ENCODE data around the gene FBXO17. TPM values are rescaled to one million over a fixed set of nuclear protein-coding genes. Genes with fewer than 3 reads are reported as not detected.
A peak's percentile ranks its signal among the peaks of the same experiment; 100 is the strongest.
"Not testable (repeated sequence)": the region's sequence is repeated elsewhere in the genome, so short reads cannot be mapped to it uniquely, and the experiment has no call there.

Gene FBXO17
- total RNA-seq, 1 donor: 22.9 TPM

DNA sequence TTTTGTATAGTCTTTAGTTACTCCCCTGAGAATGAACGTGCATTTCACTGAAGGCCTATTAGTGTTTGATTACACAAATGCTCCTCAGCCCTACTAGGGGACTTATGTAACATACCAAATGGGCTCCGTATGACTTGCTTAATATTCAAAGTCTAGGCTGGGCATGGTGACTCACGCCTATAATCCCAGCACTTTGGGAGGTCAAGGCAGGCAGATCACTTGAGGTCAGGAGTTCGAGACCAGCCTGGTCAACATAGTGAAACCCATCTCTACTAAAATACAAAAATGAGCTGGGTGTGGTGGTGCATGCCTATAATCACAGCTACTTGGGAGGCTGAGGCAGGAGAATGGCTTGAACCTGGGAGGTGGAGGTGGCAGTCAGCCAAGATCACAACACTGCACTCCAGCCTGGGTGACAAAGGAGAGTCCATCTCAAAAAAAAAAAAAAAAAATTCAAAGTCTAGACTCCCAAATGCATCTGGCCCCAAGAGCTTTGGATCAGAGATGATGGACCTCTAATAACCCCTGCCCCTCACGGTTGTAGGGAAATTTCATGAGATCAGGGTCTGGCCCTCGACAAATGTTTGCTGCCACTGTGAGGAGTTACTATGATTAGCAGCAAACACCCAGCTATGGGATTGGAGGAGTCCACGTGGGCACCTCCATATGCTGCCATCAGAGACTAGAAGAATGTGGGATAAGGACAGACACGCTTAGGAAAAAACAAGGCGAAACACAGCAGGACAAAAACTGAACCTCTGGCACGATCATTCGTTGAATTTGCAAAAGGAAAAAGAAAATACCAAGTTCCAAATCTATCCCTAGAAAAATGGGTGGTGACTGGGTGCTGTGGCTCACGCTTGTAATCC lies 4.6 kb downstream of the FBXO17 start:
- peak; percentile 9 for DNase-seq (ENCODE audit: low read depth)
- no peak overlapping the region for H3K4me3 ChIP-seq (ENCODE audit: low read depth, low read length)
- TF ChIP-seq, protein P1, sequence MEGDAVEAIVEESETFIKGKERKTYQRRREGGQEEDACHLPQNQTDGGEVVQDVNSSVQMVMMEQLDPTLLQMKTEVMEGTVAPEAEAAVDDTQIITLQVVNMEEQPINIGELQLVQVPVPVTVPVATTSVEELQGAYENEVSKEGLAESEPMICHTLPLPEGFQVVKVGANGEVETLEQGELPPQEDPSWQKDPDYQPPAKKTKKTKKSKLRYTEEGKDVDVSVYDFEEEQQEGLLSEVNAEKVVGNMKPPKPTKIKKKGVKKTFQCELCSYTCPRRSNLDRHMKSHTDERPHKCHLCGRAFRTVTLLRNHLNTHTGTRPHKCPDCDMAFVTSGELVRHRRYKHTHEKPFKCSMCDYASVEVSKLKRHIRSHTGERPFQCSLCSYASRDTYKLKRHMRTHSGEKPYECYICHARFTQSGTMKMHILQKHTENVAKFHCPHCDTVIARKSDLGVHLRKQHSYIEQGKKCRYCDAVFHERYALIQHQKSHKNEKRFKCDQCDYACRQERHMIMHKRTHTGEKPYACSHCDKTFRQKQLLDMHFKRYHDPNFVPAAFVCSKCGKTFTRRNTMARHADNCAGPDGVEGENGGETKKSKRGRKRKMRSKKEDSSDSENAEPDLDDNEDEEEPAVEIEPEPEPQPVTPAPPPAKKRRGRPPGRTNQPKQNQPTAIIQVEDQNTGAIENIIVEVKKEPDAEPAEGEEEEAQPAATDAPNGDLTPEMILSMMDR (IDR thresholded peaks at IDR 0.05; ENCODE audit: insufficient read depth, low read length): no peak

DNA sequence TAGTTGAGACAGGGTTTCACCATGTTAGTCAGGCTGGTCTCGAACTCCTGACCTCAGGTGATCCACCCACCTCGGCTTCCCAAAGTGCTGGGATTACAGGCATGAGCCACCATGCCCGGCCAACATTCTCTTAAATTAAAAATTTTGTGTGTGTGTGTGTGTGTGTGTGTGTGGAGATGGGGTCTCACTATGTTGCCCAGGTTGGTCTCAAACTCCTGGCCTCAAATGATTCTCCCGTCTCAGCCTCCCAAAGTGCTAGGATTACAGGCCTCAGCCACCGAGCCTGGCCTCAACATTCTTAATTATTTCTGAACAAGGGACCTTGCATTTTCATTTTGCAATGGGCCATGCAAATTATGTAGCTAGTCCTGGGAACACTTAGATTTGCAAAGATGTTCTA lies 9.4 kb downstream of the FBXO17 start:
- H3K4me3 ChIP-seq (ENCODE audit: low read depth, low read length); DNase-seq (ENCODE audit: low read depth): not testable (repeated sequence)

DNA sequence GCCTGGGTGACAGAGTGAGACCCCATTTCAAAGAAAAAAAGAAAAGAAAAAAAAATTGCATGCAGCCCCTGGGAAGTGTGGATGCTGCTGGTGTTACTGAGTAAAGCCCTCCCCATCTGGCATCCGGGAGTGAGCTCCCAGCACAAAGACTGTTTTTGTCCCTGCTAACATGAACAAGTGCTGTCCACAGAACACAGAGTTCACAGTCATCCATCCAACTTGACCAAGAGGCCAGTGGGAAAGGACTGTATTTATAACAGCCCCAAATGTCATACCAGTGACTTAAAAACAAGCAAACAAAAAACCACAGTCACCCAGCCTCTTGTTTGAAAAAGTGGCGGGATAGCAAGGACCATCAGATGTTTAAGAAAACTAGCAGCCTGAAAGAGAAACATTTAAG lies 10.8 kb downstream of the FBXO17 start:
- H3K4me3 ChIP-seq (ENCODE audit: low read depth, low read length): no peak overlapping the region
- TF ChIP-seq, protein P1 (IDR thresholded peaks at IDR 0.05; ENCODE audit: insufficient read depth, low read length): no peak

DNA sequence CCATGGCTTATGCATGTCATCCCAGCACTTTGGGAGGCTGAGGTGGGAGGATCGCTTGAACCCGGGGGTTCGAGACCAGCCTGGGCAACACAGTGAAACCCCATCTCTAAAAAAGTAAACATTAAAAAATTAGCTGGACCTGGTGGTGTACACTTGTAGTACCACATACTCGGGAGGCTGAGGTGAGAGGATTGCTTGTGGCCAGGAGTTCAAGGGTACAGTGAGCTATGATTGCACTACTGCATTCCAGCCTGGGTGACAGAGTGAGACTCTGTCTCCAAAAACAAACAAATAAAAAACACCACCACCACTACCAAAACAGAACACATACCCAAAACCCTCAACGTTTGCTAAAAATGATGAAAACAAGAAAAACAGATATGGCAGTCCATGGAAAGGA lies 15.9 kb downstream of the FBXO17 start:
- no peak overlapping the region for H3K4me3 ChIP-seq (ENCODE audit: low read depth, low read length)
- no peak for DNase-seq (ENCODE audit: low read depth)
- TF ChIP-seq, protein P1 (IDR thresholded peaks at IDR 0.05; ENCODE audit: insufficient read depth, low read length): no peak

More for the DNA sequence above, 10.8 kb downstream of the FBXO17 start:
- DNase-seq (ENCODE audit: low read depth): no peak

DNA sequence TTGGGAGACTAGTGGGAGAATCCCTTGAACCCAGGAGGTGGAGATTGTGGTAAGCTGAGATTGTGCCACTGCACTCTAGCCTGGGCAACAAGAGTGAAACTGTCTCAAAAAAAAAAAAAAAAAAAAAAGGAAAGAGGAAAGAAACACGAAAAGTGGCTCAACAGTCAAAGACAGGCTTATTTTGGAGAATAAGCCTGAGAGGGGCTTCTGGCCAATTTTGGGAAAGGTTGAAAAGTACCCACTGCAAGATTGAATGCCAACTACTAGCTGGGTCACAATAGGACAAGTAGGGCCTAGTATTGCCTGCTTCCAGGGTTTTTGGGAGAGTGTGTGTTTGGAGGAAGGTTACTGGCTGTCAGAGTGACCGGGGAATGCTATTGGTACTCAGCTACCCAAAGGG lies 17.2 kb downstream of the FBXO17 start:
- no peak for DNase-seq (ENCODE audit: low read depth)
- H3K4me3 ChIP-seq (ENCODE audit: low read depth, low read length): no peak overlapping the region
- TF ChIP-seq, protein P1 (IDR thresholded peaks at IDR 0.05; ENCODE audit: insufficient read depth, low read length): no peak

DNA sequence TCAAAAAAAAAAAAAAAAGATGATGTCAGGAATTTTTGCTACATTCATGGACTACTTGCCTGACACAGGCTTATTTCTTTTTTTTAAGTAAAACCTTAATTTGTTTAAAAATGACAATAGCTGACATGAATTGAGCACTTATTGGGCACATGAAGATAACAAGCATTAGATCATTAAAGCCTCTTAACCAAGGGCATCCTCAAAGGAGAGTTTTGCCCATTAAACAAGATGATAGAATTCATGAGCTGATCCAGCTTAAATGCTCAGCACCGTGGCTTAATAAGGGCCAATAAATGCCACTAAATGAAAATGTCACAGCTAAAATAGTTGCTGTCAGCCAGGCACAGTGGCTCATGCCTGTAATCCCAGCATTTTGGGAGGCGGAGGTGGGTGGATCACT lies 19.3 kb downstream of the FBXO17 start:
- TF ChIP-seq, protein P1 (IDR thresholded peaks at IDR 0.05; ENCODE audit: insufficient read depth, low read length): no peak
- no peak overlapping the region for H3K4me3 ChIP-seq (ENCODE audit: low read depth, low read length)
- DNase-seq (ENCODE audit: low read depth): no peak

- DNase-seq (ENCODE audit: low read depth): no peak
- TF ChIP-seq, protein P1 (IDR thresholded peaks at IDR 0.05; ENCODE audit: insufficient read depth, low read length): no peak
- no peak overlapping the region for H3K4me3 ChIP-seq (ENCODE audit: low read depth, low read length)
These were observed 21.9 kb downstream of the FBXO17 start for GRCh38 chr19:38953677-38954076.
